GM12878 (cell line): ENCODE measurements around the gene PTCD2.

ENCODE experiments used
- BMI1 ChIP-seq: fragments of 450-650 bp; IDR thresholded peaks from 2 replicates; pipeline ENCODE4 v1.6.1; 2016; ENCODE audit warnings: mild to moderate bottlenecking, moderate library complexity, borderline replicate concordance
- EZH2 ChIP-seq: IDR thresholded peaks from 2 replicates; pipeline ENCODE4 v1.6.1; 2012; ENCODE audit warnings: low read depth, mild to moderate bottlenecking, control low read depth, inconsistent platforms, low read length, borderline replicate concordance; ENCODE audit not compliant: control insufficient read depth
- FOXM1 ChIP-seq: IDR thresholded peaks from 2 replicates; pipeline ENCODE4 v1.6.1; 2012; ENCODE audit warnings: low read depth, mild to moderate bottlenecking, inconsistent platforms, low read length, moderate library complexity
- KDM1A ChIP-seq: fragments of 200-600 bp; sonication (generic); IDR thresholded peaks from 2 replicates; pipeline ENCODE4 v1.6.1; 2016; ENCODE audit warnings: borderline replicate concordance
- NR2C2 ChIP-seq: IDR thresholded peaks from 2 replicates; pipeline ENCODE4 v1.6.1; 2011; ENCODE audit warnings: borderline replicate concordance, low read depth; ENCODE audit not compliant: control insufficient read depth, insufficient read length
- POLR2A ChIP-seq: IDR thresholded peaks from 2 replicates; pipeline ENCODE4 v1.6.1; 2011; ENCODE audit warnings: low read depth, mild to moderate bottlenecking, low read length
- RFX5 ChIP-seq: IDR thresholded peaks from 2 replicates; pipeline ENCODE4 v1.6.1; 2011; ENCODE audit warnings: low read depth, low read length, improper control_type of control experiment
- SMC3 ChIP-seq: IDR thresholded peaks from 2 replicates; pipeline ENCODE4 v1.6.1; 2011; ENCODE audit warnings: low read length, improper control_type of control experiment, borderline replicate concordance
- TCF7 ChIP-seq: IDR thresholded peaks from 2 replicates; pipeline ENCODE4 v1.6.1; 2014; ENCODE audit warnings: antibody characterized with exemption, borderline replicate concordance
- TF ChIP-seq, protein P1 (sequence below): IDR thresholded peaks from 2 replicates; pipeline ENCODE4 v1.6.1; 2011; ENCODE audit warnings: mild to moderate bottlenecking, low read depth, low read length, moderate library complexity; ENCODE audit not compliant: insufficient replicate concordance
- TF ChIP-seq, protein P2 (sequence below), 3 experiments: IDR thresholded peaks in 2 of 3; conservative IDR thresholded peaks in 1 of 3; 2 replicates each; pipeline ENCODE4 v1.5.1; 2011; ENCODE audit warnings: low read depth in 3 of 3, low read length in 3 of 3, mild to moderate bottlenecking in 3 of 3, control low read depth in 2 of 3, moderate library complexity in 2 of 3, inconsistent platforms in 1 of 3, mixed read lengths in 1 of 3; ENCODE audit not compliant: control insufficient read depth in 2 of 3, insufficient read depth in 1 of 3; ENCODE audit errors: extremely low read depth in 1 of 3
- TF ChIP-seq, protein P3 (sequence below): IDR thresholded peaks from 2 replicates; pipeline ENCODE4 v1.6.1; 2011; ENCODE audit warnings: low read depth, low read length, improper control_type of control experiment, borderline replicate concordance

DNA sequence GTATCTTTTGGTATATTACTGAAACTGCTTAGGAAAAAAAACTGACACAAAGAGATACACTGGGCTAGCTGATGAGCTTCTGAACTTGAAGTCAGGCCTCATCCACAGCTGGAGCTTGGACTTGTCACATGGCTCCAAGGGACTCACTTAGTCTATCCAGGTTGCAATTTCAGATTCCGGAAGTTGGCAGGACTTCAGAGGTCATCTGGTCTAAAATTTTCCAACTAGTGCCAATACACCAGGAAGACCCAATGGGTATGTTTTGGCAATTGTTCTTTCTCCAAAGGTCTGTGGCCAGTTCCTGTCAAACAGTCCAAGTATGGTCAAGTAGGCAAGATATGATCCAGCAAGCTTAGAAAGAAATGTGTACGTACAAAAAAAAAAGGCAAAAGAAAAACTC lies 36.8 kb upstream of the PTCD2 start:
- no peak for TF ChIP-seq KDM1A
- TF ChIP-seq, protein P1, sequence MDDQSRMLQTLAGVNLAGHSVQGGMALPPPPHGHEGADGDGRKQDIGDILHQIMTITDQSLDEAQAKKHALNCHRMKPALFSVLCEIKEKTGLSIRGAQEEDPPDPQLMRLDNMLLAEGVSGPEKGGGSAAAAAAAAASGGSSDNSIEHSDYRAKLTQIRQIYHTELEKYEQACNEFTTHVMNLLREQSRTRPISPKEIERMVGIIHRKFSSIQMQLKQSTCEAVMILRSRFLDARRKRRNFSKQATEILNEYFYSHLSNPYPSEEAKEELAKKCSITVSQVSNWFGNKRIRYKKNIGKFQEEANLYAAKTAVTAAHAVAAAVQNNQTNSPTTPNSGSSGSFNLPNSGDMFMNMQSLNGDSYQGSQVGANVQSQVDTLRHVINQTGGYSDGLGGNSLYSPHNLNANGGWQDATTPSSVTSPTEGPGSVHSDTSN = no peak
- TF ChIP-seq FOXM1 = no peak
- no peak for TF ChIP-seq POLR2A
- TF ChIP-seq TCF7 = no peak
- TF ChIP-seq EZH2 = no peak
- TF ChIP-seq, protein P2, sequence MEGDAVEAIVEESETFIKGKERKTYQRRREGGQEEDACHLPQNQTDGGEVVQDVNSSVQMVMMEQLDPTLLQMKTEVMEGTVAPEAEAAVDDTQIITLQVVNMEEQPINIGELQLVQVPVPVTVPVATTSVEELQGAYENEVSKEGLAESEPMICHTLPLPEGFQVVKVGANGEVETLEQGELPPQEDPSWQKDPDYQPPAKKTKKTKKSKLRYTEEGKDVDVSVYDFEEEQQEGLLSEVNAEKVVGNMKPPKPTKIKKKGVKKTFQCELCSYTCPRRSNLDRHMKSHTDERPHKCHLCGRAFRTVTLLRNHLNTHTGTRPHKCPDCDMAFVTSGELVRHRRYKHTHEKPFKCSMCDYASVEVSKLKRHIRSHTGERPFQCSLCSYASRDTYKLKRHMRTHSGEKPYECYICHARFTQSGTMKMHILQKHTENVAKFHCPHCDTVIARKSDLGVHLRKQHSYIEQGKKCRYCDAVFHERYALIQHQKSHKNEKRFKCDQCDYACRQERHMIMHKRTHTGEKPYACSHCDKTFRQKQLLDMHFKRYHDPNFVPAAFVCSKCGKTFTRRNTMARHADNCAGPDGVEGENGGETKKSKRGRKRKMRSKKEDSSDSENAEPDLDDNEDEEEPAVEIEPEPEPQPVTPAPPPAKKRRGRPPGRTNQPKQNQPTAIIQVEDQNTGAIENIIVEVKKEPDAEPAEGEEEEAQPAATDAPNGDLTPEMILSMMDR (IDR thresholded peaks at IDR 0.05 in 2 of 3, conservative IDR thresholded peaks at IDR 0.05 in 1 of 3; ENCODE audit: control insufficient read depth in 2 of 3, extremely low read depth in 1 of 3, insufficient read depth in 1 of 3, low read depth in 3 of 3, low read length in 3 of 3) = no peak
- no peak for TF ChIP-seq RFX5
- TF ChIP-seq NR2C2 = no peak
- TF ChIP-seq, protein P3, sequence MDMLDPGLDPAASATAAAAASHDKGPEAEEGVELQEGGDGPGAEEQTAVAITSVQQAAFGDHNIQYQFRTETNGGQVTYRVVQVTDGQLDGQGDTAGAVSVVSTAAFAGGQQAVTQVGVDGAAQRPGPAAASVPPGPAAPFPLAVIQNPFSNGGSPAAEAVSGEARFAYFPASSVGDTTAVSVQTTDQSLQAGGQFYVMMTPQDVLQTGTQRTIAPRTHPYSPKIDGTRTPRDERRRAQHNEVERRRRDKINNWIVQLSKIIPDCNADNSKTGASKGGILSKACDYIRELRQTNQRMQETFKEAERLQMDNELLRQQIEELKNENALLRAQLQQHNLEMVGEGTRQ = no peak
- TF ChIP-seq BMI1 = no peak
- no peak for TF ChIP-seq SMC3
